HS-5 (cell line): ENCODE data around the gene BBS7.
A peak's percentile ranks its signal among the peaks of the same experiment; 100 is the strongest.

ENCODE experiments used
- DNase-seq: peaks from one replicate; pipeline ENCODE4 v3.0.0-alpha.2; 2012; ENCODE audit warnings: low read depth

The BBS7 gene

DNA sequence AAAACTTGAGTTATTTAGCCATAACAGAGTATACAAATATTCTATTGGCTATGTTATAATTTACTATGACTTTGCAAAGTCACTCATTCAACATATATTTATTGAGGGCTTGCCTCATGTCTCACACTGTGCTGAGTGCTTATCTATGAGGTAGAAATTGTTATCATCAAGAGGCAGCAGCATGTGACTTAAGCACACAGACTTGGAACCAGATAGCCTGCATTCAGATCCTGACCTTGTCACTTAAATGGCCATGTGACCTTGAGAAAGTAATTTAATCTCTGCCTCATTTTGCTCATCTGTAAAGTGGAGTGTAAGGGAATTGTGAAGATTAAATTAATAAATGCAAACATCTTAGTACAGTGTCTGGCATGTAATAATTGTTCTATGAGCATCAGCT lies 79.3 kb downstream of the BBS7 start:
- no peak for DNase-seq

DNA sequence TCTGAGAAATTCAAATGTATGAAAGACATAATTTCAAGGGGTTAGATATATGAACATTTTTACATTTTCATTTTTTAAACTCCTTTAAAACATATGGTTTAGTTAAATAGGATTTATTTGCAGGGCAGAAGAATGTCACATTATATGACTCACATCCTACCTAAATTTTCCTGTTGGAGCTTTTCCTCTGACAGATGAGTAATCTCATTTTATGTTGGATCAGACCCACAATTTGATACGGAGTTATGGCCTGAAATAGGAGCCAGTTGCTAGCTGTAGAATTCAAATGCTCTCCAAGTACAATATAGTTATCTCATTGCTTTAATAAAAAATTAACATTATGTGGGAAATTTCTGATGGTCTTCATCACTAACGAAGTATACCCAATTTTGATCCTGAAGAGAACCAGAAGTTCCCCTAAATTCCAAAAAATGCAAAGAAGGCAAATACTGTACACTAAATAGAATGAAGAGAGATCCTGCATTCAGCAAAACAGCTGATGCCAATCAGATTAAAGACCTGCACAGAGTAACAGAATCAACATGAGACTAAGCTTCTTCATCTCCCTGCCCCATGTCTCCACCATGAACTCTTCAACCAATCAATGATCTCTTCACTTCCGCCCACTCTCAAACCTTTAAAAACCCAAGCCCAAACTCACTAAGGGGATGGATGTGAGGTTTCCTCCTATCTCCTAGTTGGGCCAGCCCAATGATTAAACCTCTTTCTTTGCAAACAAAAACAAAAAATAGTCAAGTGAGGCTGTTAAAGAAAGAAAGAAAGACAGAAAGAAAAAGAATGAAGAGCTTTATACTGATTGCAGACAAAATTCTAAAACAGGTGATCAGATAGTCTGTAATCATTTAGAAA lies 80.1 kb downstream of the BBS7 start:
- peak; percentile 72 for DNase-seq

GRCh38 chr4:121789455-121789854 lies 80.8 kb downstream of the BBS7 start:
- peak; percentile 31 for DNase-seq

DNA sequence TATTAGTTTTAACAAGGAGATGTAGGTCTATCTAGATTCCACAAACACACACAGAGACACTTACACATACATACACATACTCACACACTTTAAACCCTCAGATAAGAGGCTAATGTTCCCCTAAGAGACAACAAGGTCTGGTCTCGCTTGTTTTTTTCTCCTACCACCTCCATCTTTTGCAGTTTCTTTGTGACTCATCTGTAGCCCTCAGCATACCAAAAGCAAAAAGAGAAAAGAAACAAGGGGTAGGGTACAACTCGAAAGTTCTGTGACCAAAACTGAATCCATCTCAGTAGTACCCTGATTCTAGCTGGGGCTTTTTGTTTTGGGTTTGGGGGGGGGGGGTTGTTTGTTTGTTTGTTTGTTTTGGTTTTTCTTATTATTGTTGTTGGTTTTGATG lies 81.4 kb downstream of the BBS7 start:
- DNase-seq: no peak

DNA sequence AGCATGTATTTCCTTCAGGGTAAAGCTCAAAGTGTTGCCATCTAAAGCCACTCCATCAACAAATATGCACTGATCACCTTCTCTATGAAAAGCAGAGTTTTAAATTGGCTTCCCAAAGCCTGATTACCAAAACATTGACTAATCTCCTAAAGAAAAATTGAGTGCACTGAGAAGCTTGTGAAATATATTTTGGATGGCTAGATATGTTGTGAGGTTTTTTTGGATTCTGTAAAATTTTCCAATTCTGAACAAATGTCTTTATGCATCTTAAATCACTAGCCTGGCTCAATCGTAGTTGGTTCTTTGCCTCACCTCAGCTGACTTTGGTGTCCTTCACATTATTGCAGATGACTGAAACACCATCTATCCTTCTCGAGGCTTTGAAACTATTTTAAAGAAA lies 84.1 kb downstream of the BBS7 start:
- DNase-seq: no peak

GRCh38 chr4:121785479-121785878 lies 84.8 kb downstream of the BBS7 start:
- DNase-seq: no peak

GRCh38 chr4:121784975-121785374 lies 85.3 kb downstream of the BBS7 start:
- peak; percentile 88 for DNase-seq

DNA sequence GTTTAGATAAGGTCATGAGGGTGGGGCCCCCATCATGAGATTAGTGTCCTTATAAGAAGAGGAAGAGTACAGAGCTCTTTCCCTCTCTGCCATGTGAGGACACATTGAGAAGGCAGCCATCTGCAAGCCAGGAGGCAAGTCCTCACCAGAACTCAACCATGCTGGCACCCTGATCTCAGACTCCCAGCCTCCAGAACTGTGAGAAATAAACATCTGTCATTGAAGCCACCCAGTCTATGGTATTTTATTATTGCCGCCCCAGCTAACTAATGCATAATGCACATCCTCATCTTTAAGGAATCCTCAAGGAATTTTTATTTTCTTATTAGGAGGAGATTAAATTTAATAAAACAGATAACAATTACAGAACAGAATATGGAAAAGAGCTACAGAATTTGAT lies 85.9 kb downstream of the BBS7 start:
- no peak for DNase-seq

GRCh38 chr4:121783210-121783609 lies 87.1 kb downstream of the BBS7 start:
- no peak for DNase-seq

- no peak for DNase-seq
These were observed 91.2 kb downstream of the BBS7 start for GRCh38 chr4:121778991-121779628.

GRCh38 chr4:121777625-121778024 lies 92.6 kb downstream of the BBS7 start:
- no peak for DNase-seq

GRCh38 chr4:121776610-121777401 lies 93.5 kb downstream of the BBS7 start:
- no peak for DNase-seq
